ENCODE measurements around the gene ALPP.
"Not testable (repeated sequence)": the region's sequence is repeated elsewhere in the genome, so short reads cannot be mapped to it uniquely, and the experiment has no call there.

Gene ALPP

GRCh38 chr2:232396683-232397082 lies 18.1 kb downstream of the ALPP start:
- no peaks in the 10 kb centered on the region for H3K9me3 Mint-ChIP-seq
- no peaks in the 10 kb centered on the region for H3K36me3 Mint-ChIP-seq
- DNase-seq (ENCODE audit: low spot score in 2 of 2) = no peak
- no peaks in the 10 kb centered on the region for H3K4me1 Mint-ChIP-seq
- H3K4me3 Mint-ChIP-seq = no peak overlapping the region
- no peak overlapping the region for H3K27ac Mint-ChIP-seq
- no peak for ATAC-seq

DNA sequence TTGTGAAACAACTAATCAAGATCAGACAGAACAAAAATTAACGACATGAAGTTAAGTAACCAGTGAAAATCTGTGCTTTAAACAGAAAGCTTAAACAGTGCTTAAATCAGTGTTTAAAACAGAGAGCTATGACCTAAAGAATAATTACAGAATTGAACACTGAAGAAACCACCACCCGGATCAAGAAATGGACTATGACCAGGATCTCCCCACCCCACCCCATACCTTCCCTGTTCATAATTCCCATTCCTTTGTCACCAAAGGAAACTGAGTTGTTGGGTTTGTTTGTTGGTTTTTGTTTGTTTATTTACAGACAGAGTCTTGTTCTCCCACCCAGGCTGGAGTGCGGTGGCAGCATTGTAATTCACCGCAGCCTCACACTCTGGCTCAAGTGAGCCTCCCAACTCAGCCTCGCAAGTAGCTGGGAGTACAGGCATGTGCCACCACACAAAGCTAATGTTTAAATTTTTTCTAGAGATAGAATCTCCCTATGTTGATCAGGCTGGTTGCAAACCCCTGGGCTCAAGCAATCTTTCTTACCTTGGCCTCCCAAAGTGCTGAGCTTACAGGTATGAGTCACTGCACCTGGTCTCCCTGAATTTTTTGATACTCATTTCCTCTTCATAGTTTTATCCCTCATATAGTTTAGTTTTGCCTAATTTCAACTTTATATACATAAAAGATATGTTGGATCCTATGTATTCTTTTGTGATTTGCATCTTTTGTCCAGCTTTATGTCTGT lies 19.9 kb downstream of the ALPP start:
- DNase-seq (ENCODE audit: low spot score in 2 of 2) (no peak), ATAC-seq (no peak)
- H3K4me3 Mint-ChIP-seq = no peak overlapping the region
- no peaks in the 10 kb centered on the region for H3K9me3 Mint-ChIP-seq
- H3K4me1 Mint-ChIP-seq = no peaks in the 10 kb centered on the region
- H3K27ac Mint-ChIP-seq = no peak overlapping the region
- no peaks in the 10 kb centered on the region for H3K36me3 Mint-ChIP-seq

DNA sequence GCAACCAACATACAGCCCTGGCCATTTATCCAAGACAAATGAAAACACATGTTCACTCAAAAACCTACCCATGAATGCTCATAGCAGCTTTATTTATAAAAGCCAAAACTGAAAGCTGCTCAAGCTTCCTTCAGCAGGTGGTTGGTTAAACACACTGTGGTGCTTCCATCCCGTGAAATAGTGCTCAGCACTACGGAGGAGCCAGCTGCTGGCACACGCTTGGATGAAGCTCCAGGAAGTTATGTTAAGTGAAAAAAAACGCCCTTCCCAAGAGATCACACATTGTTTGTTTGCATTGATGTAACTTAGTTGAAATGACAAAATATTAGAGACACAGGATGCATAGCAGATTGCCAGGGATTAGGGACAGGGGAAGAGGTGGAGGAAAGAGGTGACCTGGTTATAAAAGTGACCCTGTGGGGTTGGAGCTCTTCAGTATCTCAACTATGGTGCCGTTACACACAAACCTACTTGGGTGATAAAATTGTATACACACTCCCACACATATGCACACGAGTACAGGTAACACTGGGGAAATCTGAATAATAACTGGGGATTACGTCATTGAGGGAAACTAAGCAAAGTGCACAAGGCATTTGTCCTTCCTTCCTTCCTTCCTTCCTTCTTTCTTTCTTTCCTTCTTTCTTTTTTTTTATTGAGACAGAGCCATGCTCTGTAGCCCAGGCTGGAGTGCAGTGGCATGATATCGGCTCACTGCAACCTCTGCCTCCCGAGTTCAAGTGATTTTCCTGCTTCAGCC lies 21.9 kb downstream of the ALPP start:
- no peaks in the 10 kb centered on the region for H3K4me1 Mint-ChIP-seq
- DNase-seq (ENCODE audit: low spot score in 2 of 2) (no peak), ATAC-seq (no peak)
- no peaks in the 10 kb centered on the region for H3K36me3 Mint-ChIP-seq
- H3K4me3 Mint-ChIP-seq = no peak overlapping the region
- no peaks in the 10 kb centered on the region for H3K9me3 Mint-ChIP-seq
- H3K27ac Mint-ChIP-seq = no peak overlapping the region

DNA sequence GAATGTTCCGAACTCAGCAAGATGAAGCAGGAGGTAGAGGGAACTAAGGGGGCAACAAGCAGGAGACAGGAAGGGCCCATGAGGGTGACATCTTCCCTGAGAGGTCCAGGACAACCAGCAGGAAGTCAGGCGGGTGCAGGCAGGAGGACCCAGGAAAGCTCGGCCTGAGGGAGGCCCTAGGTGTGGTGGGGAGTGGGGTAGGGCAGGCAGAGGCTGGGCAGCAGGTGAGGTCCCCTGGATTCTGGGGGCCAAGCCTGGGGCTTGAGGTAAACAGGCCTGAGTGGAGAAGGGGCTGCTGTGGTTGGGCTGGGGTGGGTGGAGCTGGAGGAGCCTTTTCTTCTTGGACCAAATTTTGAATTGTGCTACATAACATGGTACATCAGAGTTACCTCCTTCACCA lies 24.0 kb downstream of the ALPP start:
- Mint-ChIP-seq H3K9me3 (no peaks in the 10 kb centered on the region), H3K4me1 (no peaks in the 10 kb centered on the region), H3K36me3 (no peaks in the 10 kb centered on the region), H3K4me3 (no peak overlapping the region), H3K27ac (no peak overlapping the region)
- DNase-seq (ENCODE audit: low spot score in 2 of 2) (no peak), ATAC-seq (no peak)

DNA sequence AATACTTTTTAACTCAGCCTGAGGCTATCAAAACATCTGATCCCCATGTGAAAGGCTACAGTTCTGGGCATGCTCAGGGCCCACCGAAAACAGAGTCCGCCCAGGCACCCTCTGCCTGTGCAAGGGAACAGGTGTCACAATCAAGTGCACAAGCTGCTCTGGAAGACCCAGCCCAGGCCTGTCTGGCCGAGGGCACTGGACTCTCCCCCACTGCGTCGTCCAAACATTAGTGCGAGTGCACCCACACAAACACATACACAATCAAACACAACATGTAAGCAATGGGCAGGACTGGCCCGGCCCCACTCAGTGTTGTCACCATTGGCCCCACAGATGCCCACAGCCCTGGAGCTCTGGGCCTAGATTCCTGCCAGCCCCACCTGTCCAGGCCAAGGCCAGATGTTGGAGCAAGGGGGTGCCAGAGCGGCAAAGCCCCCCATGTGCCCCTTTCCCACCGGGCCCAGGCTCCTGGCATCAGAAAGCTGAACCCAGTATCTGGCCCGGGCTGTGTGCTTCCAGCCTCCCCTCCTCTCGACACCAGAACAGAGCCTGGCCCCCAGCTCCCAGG lies 27.5 kb downstream of the ALPP start:
- Mint-ChIP-seq H3K9me3 (no peaks in the 10 kb centered on the region), H3K36me3 (no peaks in the 10 kb centered on the region), H3K4me1 (no peaks in the 10 kb centered on the region), H3K4me3 (no peak overlapping the region), H3K27ac (no peak overlapping the region)
- no peak for DNase-seq (ENCODE audit: low spot score in 2 of 2)
- ATAC-seq = no peak

DNA sequence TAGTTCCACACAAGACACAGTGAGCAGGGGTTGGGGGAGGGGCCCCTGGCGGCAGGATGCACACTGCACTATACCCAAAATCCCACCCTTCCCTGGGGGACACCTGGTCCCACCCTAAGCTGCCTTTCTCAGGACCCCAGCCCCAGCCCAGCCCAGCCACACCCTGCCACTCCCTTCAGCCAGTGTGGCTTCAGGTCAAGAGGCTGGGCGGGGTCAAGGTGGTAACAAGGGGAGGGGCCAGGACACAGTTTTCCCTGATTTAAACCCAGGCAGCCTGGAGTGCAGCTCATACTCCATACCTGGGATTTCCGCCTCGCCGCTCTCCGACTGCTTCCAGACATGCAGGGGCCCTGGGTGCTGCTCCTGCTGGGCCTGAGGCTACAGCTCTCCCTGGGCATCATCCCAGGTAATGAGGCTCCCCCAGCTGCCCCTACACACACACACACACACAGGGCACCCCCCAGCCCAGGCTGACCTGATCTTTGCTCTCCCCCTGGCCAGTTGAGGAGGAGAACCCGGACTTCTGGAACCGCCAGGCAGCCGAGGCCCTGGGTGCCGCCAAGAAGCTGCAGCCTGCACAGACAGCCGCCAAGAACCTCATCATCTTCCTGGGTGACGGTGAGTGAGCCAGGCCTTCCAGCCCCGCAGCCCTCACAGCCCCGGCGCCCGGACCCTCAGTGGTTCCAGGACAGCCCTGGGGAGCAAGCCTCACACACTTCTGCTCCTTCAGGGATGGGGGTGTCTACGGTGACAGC lies 28.2 kb downstream of the ALPP start, which contains the start of gene ALPG:
Gene ALPG (plus strand): TSS at position 289 of the 755 bp plus-strand sequence. CDS start 51 bp downstream, at position 340.
- no peak for ATAC-seq
- H3K36me3 Mint-ChIP-seq = no peaks in the 10 kb centered on the region
- no peak for DNase-seq (ENCODE audit: low spot score in 2 of 2)
- no peak within 1 kb of the TSS for H3K4me3 Mint-ChIP-seq
- H3K9me3 Mint-ChIP-seq = no peaks in the 10 kb centered on the region
- H3K27ac Mint-ChIP-seq = no peak within 1 kb of the TSS
- no peaks in the 10 kb centered on the region for H3K4me1 Mint-ChIP-seq

GRCh38 chr2:232407428-232408150 lies 29.0 kb downstream of the ALPP start:
- not testable (repeated sequence) for DNase-seq (ENCODE audit: low spot score in 2 of 2); H3K9me3 Mint-ChIP-seq; H3K36me3 Mint-ChIP-seq; ATAC-seq; H3K27ac Mint-ChIP-seq; H3K4me3 Mint-ChIP-seq; H3K4me1 Mint-ChIP-seq

DNA sequence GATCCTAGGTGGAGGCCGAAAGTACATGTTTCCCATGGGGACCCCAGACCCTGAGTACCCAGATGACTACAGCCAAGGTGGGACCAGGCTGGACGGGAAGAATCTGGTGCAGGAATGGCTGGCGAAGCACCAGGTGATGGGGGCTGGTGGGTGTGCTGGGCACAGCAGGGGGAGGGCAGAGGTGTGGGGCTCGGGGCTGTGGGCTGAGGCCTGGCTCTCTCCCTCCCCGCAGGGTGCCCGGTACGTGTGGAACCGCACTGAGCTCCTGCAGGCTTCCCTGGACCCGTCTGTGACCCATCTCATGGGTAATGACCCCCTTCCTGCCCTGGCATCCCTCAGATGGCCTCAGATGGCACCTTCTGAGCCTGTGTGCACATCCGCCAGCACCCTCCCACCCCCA lies 29.7 kb downstream of the ALPP start:
- not testable (repeated sequence) for H3K27ac Mint-ChIP-seq; ATAC-seq; H3K4me3 Mint-ChIP-seq; H3K4me1 Mint-ChIP-seq; H3K9me3 Mint-ChIP-seq; H3K36me3 Mint-ChIP-seq; DNase-seq (ENCODE audit: low spot score in 2 of 2)

DNA sequence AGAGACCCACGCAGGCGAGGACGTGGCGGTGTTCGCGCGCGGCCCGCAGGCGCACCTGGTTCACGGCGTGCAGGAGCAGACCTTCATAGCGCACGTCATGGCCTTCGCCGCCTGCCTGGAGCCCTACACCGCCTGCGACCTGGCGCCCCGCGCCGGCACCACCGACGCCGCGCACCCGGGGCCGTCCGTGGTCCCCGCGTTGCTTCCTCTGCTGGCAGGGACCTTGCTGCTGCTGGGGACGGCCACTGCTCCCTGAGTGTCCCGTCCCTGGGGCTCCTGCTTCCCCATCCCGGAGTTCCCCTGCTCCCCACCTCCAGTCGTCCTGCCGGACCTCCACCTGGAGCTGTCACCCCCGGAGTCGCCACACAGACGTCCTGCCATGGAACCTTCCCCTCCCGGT lies 31.1 kb downstream of the ALPP start:
- not testable (repeated sequence) for H3K4me3 Mint-ChIP-seq; H3K9me3 Mint-ChIP-seq; DNase-seq (ENCODE audit: low spot score in 2 of 2); ATAC-seq; H3K36me3 Mint-ChIP-seq; H3K4me1 Mint-ChIP-seq; H3K27ac Mint-ChIP-seq

DNA sequence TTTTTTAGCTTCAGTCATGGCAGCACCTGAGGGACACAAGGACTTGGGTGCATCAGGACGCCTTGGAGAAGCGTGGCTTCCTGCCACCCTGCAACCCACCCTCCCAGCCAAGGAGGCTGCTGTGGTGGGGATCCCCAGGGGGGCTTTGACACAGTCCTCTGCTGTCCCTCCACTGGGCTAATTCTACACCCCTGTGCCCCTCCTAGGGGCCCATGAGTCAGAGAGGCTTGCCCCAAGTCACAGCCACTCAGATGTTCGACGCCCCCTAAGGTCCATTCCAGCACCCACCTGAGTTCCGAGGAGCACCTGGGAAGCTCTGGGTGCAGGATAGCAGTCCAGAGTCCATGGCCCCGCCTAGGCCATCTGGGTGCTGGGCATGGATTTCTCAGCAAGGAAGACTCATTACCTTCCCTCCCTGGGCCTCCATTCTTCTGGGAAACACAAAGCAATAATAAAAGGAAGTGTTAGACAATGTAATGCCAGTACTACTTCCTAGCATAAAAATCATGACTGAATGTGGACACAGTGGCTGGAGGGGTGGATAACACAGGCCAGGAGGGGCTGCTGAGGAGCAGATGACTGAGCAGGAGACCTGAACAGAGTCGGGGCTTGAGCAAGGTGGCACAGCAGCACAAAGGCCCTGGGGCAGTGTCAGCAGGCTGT lies 31.8 kb downstream of the ALPP start:
- no peak for ATAC-seq
- no peak for DNase-seq (ENCODE audit: low spot score in 2 of 2)
- Mint-ChIP-seq H3K4me1 (peaks cover 6% of the 10 kb centered on the region), H3K27ac (no peak overlapping the region), H3K4me3 (no peak overlapping the region), H3K9me3 (no peaks in the 10 kb centered on the region), H3K36me3 (no peaks in the 10 kb centered on the region)

DNA sequence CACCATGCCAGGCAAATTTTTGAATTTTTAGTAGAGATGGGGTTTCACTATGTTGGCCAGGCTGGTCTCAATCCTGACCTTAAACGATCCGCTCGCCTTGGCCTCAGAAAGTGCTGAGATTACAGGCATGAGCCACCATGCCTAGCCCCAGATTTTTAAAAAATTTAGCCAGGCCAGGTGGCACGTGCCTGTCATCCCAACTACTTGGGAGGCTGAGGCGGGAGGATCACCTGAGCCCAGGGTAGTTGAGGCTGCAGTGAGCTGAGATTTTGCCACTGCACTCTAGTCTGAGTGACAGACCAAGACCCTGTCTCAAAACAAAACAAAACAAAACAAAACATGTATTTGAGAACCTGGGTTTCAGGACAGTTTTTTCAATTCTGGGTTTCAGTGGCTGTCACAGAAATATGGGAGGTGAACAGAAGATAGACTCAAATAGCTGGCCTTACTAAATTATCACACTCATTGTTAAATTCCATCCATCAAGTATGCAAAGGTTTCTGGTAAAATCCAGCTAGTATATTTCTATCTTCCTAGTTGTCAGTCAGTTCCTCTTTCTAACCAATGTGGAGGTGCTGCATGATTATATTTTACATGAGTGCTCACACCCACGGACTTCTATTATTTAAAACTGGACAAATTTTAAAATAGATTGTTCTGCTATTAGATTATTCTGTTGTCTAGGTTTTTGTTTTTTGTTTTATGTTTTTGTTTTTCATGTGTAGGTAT lies 33.5 kb downstream of the ALPP start:
- Mint-ChIP-seq H3K9me3 (no peaks in the 10 kb centered on the region), H3K4me3 (no peak overlapping the region), H3K4me1 (peaks cover 6% of the 10 kb centered on the region), H3K27ac (no peak overlapping the region), H3K36me3 (no peaks in the 10 kb centered on the region)
- ATAC-seq = no peak
- DNase-seq (ENCODE audit: low spot score in 2 of 2) = no peak

DNA sequence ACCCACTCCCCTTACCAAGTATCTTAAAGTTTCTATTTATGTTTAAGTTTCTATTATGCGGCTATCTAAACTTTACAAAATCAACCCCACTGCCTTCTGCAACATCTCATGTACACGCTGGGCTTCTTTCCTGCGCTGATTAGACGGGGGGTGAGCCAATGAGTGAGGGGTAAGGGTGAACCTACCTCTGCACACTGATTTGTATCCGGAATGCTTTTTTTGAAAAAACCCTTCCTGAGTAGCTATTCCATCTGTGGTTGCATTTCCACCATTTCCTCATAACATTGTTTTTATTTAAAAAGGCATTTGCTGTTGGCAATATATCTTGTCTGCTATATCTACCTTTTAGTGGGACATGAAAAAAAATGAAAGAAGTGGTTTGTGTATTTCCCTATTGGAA lies 34.4 kb downstream of the ALPP start:
- Mint-ChIP-seq H3K4me1 (peaks cover 6% of the 10 kb centered on the region), H3K4me3 (no peak overlapping the region)

DNA sequence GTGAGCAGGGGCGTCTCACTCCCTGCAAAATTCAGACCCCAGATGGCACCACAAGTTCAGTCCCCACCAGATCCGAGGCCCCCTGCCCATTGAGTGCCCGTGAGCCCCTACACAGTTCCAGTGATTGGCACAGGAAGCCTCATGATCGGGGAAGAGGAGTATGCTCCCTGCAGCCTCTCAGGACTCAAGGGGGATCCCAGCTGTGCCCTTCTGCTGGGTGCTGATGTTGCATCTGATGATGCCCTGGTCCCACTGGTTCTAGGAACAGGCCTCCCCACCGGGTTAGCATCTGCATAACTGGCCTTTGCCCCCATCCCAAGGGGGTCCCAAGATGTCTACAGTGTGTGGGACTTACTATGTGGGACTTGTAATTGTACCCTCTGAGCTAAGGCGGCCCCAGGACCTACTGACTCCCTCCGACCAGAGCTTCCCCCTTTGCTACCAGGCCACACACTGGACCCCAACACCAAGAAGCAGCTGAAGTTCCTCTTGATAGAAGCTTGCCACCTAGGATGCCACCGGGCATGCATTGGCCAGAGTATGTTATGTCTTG lies 36.7 kb downstream of the ALPP start:
- H3K36me3 Mint-ChIP-seq = no peaks in the 10 kb centered on the region
- H3K4me3 Mint-ChIP-seq = no peak overlapping the region
- H3K27ac Mint-ChIP-seq = no peak overlapping the region
- H3K9me3 Mint-ChIP-seq = no peaks in the 10 kb centered on the region
- ATAC-seq (no peak), DNase-seq (ENCODE audit: low spot score in 2 of 2) (no peak)
- H3K4me1 Mint-ChIP-seq = peaks cover 18% of the 10 kb centered on the region

More for the DNA sequence above, 34.4 kb downstream of the ALPP start:
- ATAC-seq = no peak
- Mint-ChIP-seq H3K36me3 (no peaks in the 10 kb centered on the region), H3K27ac (no peak overlapping the region), H3K9me3 (no peaks in the 10 kb centered on the region)
- no peak for DNase-seq (ENCODE audit: low spot score in 2 of 2)

Data from stimulated activated effector memory CD8-positive, alpha-beta T cell treated with anti-CD3 and anti-CD28 coated beads, Interleukin-12 subunit alpha, Interleukin-12 subunit beta, amount 100 ng/mL, for 72 hours (primary cell).